NCI-H460 (cell line): ENCODE results near the gene FAM83D. TPM values are rescaled to one million over a fixed set of nuclear protein-coding genes. Genes with fewer than 3 reads are reported as not detected.

Experiments used
- DNase-seq: peaks from one replicate; pipeline ENCODE4 v3.0.0-alpha.2; 2016; ENCODE audit warnings: low read depth; ENCODE audit errors: extremely low read depth
- total RNA-seq: library from RNA; depleted of rRNA; stranded (reverse); fragments of >200 nt; shearing (Covaris generic); gene quantifications from 2 replicates; pipeline ENCODE4 v1.2.3, GENCODE V29; 2014

The FAM83D gene
- total RNA-seq, 1 experiment from 2014 or later: 29.1 TPM

DNA sequence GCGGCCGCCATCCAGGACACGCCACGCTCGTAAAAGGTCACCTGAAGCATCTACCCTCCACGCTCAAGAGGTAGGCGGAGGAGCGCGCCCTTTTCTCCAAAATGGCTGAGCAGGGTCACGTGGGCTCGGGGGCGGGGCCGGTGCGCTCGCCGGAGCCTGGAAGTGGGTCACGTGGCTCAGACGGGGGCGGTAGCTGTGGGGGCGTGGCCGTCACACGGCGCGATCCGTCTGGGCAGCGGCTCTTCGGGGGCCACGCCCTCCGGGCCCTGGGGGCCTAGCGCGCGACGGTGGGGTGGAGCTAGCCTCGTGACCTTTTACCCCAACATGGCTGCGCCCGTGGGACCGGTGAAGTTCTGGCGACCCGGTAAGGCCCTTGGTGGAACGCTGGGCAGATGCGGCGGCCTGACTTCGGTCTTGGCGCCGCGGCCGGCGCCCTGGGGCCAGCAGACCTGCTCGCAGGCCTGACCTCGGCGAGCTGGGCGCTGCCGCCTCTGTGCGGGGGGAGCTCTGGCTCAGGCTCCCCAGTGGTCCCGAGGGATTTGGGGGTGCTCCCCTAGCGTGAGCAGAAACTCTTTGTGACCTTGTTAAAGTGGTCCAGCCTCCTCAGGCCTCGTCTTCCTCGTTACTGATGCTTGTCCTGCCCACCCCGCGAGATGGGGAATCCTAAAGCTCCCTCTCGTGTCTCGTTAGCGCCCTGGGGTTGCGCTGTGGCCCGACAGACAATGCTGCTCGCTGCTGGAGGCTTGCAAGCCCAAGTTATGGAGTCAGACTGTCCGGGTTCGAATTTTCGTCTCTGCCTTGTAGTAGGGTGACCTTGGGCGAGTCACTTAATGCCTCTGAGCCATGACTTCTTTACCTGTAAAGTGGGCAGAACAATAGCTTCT lies 36.1 kb downstream of the FAM83D start, which contains the start of gene DHX35:
Gene DHX35 (plus strand): TSS at position 301 of the 884 bp plus-strand sequence. CDS start 24 bp downstream, at position 325.
- DNase-seq: peak; percentile 96

DNA sequence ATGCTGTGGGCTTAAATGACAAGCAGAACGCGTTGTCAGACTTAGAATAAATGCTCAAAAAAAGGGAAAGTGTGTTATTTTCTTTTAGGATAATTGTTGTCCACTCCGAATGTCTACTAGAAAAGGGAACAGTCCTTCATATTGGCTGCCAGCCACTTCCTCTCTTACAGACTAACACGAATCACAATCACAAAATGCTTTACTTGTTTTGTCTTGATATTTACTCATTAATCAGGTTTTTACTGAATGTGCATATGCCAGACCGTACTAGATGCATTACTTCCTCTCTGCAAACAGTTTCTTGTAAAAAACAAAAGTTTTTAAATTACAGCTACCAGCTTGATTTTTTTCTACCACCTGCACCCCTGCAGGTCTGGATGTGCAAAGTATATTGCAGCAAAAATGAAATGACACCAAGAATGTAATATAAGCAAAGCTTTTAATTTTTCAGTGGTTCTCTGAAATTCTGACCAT lies 36.7 kb downstream of the FAM83D start:
- DNase-seq: no peak

DNA sequence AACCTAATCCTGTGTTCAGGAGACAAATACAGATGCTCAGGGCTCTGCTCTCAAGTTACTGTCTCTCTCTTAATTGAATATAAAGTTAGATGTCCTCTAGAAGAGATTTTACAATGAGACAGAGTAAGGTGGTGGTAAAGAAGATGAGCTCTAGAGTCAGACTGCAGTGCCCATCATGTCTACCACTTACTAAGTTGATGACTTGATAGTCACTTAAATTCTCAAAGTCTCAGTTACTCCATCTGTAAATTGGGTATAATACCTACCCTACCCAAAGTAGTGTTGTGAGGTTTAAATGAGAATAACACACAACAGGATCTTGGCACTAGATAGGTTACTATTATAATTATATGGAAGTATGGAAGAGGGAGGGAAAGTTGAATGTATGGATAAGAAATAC lies 37.5 kb downstream of the FAM83D start:
- DNase-seq: no peak

DNA sequence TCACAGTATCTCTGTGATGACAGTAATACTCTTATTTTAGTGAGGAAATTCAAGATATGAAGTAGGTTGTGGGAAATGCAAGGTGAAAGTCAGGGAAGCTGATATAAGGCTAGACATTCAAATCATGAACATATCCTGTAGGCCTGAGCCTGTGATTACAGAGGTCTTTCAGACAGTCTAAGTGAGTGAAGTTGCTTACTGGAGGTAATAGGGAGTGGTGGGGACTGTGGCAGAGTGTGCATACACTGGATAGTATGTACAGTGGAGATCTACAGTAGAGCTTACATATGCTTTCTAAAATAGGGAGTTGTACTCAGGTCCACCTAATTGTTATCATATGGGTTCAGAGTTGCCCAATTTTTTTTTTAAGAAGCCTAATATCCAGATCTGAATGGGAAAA lies 39.0 kb downstream of the FAM83D start:
- DNase-seq: no peak

DNA sequence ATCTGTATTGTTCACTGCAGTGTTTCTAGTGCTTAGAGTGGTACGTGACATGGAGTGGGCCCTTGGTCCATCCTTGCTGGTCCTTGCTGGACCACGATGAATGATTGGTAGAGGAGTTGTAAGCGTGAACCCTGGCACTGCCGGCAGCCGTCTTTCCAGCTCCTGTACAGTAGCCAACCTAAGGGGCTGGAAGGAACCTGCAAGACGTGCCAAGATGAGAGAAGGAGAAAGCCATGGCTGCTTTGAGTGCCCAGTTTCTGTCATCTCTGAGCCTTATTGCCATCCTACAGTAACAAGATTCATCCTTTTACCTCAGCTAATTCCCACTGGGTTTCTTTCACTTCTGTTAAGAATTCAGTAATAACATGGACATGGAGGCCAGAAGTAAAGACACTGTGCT lies 41.9 kb downstream of the FAM83D start:
- no peak for DNase-seq

GRCh38 chr20:38969708-38970107 lies 43.5 kb downstream of the FAM83D start:
- DNase-seq: no peak

GRCh38 chr20:38970302-38970701 lies 44.1 kb downstream of the FAM83D start:
- DNase-seq: no peak

DNA sequence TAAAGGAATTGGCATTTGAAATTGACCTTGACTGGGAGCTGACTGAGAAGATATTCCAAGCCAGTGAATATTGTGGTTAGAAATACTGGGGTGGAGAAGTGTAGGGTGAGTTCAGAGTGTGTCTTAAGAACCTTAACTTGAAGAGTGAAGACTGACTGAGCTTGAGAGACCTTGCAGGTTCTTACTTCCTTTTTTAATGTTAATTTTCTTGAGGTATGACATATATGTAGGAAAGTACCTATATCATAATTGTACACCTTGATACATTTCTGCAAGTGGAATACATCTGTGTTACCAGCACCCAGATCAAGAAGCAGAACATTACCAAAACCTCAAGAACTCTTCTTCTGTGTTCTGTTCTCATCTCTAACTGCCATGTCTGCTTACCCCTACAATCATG lies 46.9 kb downstream of the FAM83D start:
- DNase-seq: no peak

DNA sequence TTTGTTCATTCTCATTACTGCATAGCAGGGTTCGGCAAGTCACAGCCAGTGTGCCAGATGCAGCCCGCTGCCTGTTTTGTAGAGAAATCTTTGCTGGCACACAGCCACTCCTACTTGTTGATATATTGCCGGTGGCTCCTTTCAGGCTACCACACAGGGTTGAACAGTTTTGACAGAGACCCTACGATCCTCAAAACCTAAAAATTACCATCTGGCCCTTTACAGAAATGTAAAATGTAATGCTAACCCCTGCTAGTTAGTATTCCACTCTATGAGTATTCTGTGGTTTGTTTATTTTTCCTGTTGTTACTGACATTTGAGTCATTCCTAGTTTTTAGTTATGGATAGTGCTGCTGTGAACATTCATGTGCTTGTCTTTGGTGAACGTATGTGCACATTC lies 47.4 kb downstream of the FAM83D start:
- DNase-seq: no peak

- DNase-seq: no peak
Measured at GRCh38 chr20:38975539-38976120, 49.4 kb downstream of the FAM83D start.

GRCh38 chr20:38979434-38979833 lies 53.2 kb downstream of the FAM83D start:
- DNase-seq: no peak

GRCh38 chr20:38979842-38980241 lies 53.6 kb downstream of the FAM83D start:
- DNase-seq: no peak

DNA sequence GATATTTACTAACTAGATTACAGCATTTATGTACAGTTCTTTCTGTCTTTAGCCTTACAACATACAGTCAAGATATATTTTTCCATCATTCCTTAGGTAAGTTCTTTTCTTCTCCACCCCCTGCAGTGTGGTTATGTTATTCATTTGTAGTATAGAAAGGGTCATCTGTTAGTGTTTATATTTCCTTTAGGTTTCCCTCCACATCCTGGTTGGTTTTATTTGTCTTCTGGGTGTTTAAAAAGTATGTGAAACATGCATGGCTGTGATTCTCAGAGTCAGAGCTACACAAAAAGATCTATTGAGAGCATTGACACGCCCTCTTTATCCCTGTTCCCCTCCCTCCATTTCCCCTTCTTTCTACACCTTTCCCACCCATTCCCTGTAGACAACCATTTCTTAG lies 56.1 kb downstream of the FAM83D start:
- DNase-seq: no peak

- DNase-seq: no peak
Measured at GRCh38 chr20:38985060-38985459, 58.8 kb downstream of the FAM83D start.

GRCh38 chr20:38985603-38986170 lies 59.5 kb downstream of the FAM83D start:
- DNase-seq: no peak

DNA sequence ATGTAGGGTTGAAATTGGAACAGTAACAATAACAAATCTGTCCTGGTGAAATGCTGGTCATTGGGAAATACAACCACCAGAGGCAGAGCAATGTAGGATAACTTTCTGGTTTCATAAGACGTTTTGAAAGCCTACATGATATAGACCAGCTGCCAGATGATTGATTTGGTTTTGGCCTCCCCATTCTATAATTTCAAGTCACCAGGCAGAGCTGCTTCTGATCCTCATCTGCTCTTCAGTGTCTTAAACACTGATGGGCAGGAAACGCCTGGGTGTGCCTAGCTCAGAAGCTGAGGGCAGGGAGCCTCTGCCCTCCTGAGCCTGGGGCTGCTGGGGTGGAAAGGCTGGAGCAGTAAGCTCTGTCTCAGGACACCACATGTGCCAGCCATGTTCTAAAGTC lies 60.4 kb downstream of the FAM83D start:
- no peak for DNase-seq

DNA sequence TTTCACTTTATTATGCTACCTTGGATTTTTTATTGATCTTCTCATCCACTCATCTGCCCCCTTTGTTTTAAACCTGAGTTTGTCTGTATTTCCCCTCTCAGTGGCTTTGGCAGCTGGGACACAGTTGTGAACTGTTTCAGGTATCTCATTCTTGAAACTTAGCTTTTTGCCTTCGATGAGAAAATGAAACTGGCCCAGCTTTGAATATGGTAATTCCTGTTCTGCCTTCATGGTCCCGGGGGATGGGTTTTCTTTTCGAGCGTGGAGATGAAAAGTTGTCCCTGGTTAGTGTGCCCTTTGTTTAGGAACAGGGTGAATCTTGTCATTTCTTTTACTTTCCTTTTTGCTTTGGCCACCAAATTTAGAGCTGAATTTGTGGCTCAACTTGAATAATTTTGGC lies 61.6 kb downstream of the FAM83D start:
- DNase-seq: no peak

DNA sequence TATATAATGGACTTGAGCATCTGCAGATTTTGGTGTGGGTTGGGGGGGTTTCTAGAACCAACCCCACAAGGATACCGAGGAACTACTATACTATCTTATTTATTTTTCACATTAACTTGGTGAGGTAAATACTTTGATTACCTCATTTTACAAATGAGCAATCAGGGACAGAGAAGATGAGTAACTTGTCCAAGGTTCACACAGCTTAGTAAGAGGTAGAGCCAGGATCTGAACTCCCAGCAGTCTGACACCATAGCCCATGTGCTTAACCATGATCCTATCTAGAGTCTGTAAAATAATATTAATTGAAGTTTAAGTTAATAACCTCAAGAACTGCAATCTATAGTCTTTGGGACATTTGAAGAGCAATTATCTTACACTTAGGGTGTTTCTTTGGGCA lies 64.5 kb downstream of the FAM83D start:
- no peak for DNase-seq

GRCh38 chr20:38991814-38992704 lies 65.8 kb downstream of the FAM83D start:
- no peak for DNase-seq

- DNase-seq: no peak
Measured at GRCh38 chr20:38995536-38996044, 69.4 kb downstream of the FAM83D start.
